IMR-90 (cell line): ENCODE results near the gene RYR3. TPM values are rescaled to one million over a fixed set of nuclear protein-coding genes. Genes with fewer than 3 reads are reported as not detected.

ENCODE experiments used
- ATAC-seq: fragments of 200-7000 bp; cut with Tn5 transposase; 2 replicates; pipeline ENCODE4 v1.9.1; 2020; ENCODE audit warnings: low read depth, mild to moderate bottlenecking, moderate library complexity
- BruUV-seq: library from RNA; stranded (reverse); fragments of 400-500 nt; replicated peaks from 2 replicates; lab custom pipeline; 2021; lab: Mats Ljungman, UMichigan
- CTCF ChIA-PET: fragments of 300-600 bp; formaldehyde crosslinking; extraction: SDS; loops from one replicate; lab custom pipeline; 2021; ENCODE audit warnings: antibody characterized with exemption; lab: Yijun Ruan, JAX
- POLR2A ChIA-PET: fragments of 300-600 bp; sonication (Branson Sonifier 250); formaldehyde crosslinking; loops from one replicate; lab custom pipeline; 2022; ENCODE audit warnings: antibody characterized with exemption; ENCODE audit not compliant: unreplicated experiment; lab: Charles Lee
- DNase-seq: peaks from one replicate; pipeline ENCODE4 v3.0.0; 2013
- H2AFZ ChIP-seq: replicated peaks from 2 replicates; pipeline ENCODE3; 2013; ENCODE audit warnings: low read length, mild to moderate bottlenecking; ENCODE audit not compliant: poor library complexity
- H2AK5ac ChIP-seq: 2 replicates; pipeline ENCODE4 v1.6.1; 2013; ENCODE audit warnings: low read depth, low read length, inconsistent platforms
- H2AK9ac ChIP-seq: replicated peaks from 2 replicates; pipeline ENCODE3; 2013; ENCODE audit warnings: mild to moderate bottlenecking, low read depth, low read length, moderate library complexity; ENCODE audit not compliant: poor library complexity
- H2BK120ac ChIP-seq: 2 replicates; pipeline ENCODE4 v1.6.1; 2013; ENCODE audit warnings: low read depth, low read length, inconsistent platforms
- H2BK15ac ChIP-seq: 3 replicates; pipeline ENCODE4 v1.6.1; 2013; ENCODE audit warnings: low read depth, low read length, inconsistent platforms
- H2BK20ac ChIP-seq: 2 replicates; pipeline ENCODE4 v1.6.1; 2013; ENCODE audit warnings: low read depth, mild to moderate bottlenecking, inconsistent platforms, low read length, moderate library complexity
- H2BK5ac ChIP-seq: 2 replicates; pipeline ENCODE4 v1.6.1; 2013; ENCODE audit warnings: mild to moderate bottlenecking, low read depth, low read length, inconsistent platforms; ENCODE audit not compliant: poor library complexity, severe bottlenecking
- H3K14ac ChIP-seq: replicated peaks from 2 replicates; pipeline ENCODE4 v1.6.1; 2013; ENCODE audit warnings: low read depth, low read length, inconsistent platforms
- H3K18ac ChIP-seq: 2 replicates; pipeline ENCODE4 v1.6.1; 2013; ENCODE audit warnings: low read depth, low read length, control low read depth
- H3K23ac ChIP-seq: 2 replicates; pipeline ENCODE4 v1.6.1; 2013; ENCODE audit warnings: low read depth, low read length, inconsistent platforms
- H3K27ac ChIP-seq: 2 replicates; pipeline ENCODE4 v1.5.1; 2013; ENCODE audit warnings: mild to moderate bottlenecking, control low read depth, low read length; ENCODE audit not compliant: insufficient read depth
- H3K27me3 ChIP-seq: 2 replicates; pipeline ENCODE4 v1.6.1; 2013; ENCODE audit warnings: low read length; ENCODE audit not compliant: control insufficient read depth, insufficient read depth
- H3K36me3 ChIP-seq: 2 replicates; pipeline ENCODE4 v1.6.1; 2013; ENCODE audit warnings: low read length, mixed read lengths; ENCODE audit not compliant: control insufficient read depth, insufficient read depth
- H3K4ac ChIP-seq: 2 replicates; pipeline ENCODE4 v1.6.1; 2013; ENCODE audit warnings: low read depth, low read length, inconsistent platforms
- H3K4me1 ChIP-seq: 2 replicates; pipeline ENCODE4 v1.6.1; 2013; ENCODE audit warnings: low read length, mixed read lengths; ENCODE audit not compliant: control insufficient read depth, insufficient read depth
- H3K4me2 ChIP-seq: 2 replicates; pipeline ENCODE4 v1.6.1; 2013; ENCODE audit warnings: low read depth, mild to moderate bottlenecking, control low read depth, low read length, moderate library complexity
- H3K4me3 ChIP-seq: 2 replicates; pipeline ENCODE4 v1.5.1; 2013; ENCODE audit warnings: low read depth, mild to moderate bottlenecking, control low read depth, low read length, moderate library complexity; ENCODE audit not compliant: insufficient read depth
- H3K56ac ChIP-seq: 2 replicates; pipeline ENCODE4 v1.6.1; 2013; ENCODE audit warnings: low read length, inconsistent platforms; ENCODE audit not compliant: insufficient read depth; ENCODE audit errors: extremely low read depth
- H3K79me1 ChIP-seq, 2 experiments: 2 replicates each; pipeline ENCODE4 v1.6.1; 2013; ENCODE audit warnings: low read length in 2 of 2, inconsistent platforms in 1 of 2, low read depth in 1 of 2
- H3K9ac ChIP-seq: 2 replicates; pipeline ENCODE4 v1.6.1; 2013; ENCODE audit warnings: low read depth, low read length, control low read depth
- H3K9me1 ChIP-seq: 2 replicates; pipeline ENCODE4 v1.6.1; 2013; ENCODE audit warnings: low read length, inconsistent platforms; ENCODE audit not compliant: insufficient read depth
- H3K9me3 ChIP-seq: 2 replicates; pipeline ENCODE4 v1.6.1; 2013; ENCODE audit warnings: low read length; ENCODE audit not compliant: control insufficient read depth, insufficient read depth
- H4K20me1 ChIP-seq: 2 replicates; pipeline ENCODE4 v1.6.1; 2013; ENCODE audit warnings: low read length, inconsistent platforms; ENCODE audit not compliant: insufficient read depth
- H4K5ac ChIP-seq: 2 replicates; pipeline ENCODE4 v1.6.1; 2013; ENCODE audit warnings: mild to moderate bottlenecking, low read depth, low read length, control low read depth
- H4K8ac ChIP-seq, 2 experiments: 2 replicates each; pipeline ENCODE4 v1.6.1; 2013; ENCODE audit warnings: low read depth in 2 of 2, low read length in 2 of 2, control low read depth in 1 of 2, inconsistent platforms in 1 of 2
- H4K91ac ChIP-seq: 2 replicates; pipeline ENCODE4 v1.6.1; 2013; ENCODE audit warnings: low read depth, low read length, inconsistent platforms; ENCODE audit not compliant: insufficient read depth
- CEBPB ChIP-seq: IDR thresholded peaks from 2 replicates; pipeline ENCODE4 v1.6.1; 2012; ENCODE audit warnings: low read depth, low read length, improper control_type of control experiment
- CHD1 ChIP-seq: IDR thresholded peaks from 2 replicates; pipeline ENCODE4 v1.6.1; 2012; ENCODE audit warnings: low read depth, low read length, improper control_type of control experiment
- FOS ChIP-seq: fragments of 150-350 bp; IDR thresholded peaks from 2 replicates; pipeline ENCODE4 v1.6.1; 2016; ENCODE audit warnings: low read depth, low read length
- MXI1 ChIP-seq: IDR thresholded peaks from 2 replicates; pipeline ENCODE4 v1.6.1; 2012; ENCODE audit warnings: low read depth, mild to moderate bottlenecking, low read length, moderate library complexity, borderline replicate concordance
- RCOR1 ChIP-seq: IDR thresholded peaks from 2 replicates; pipeline ENCODE4 v1.6.1; 2012; ENCODE audit warnings: mild to moderate bottlenecking, low read length, improper control_type of control experiment; ENCODE audit not compliant: insufficient replicate concordance
- RFX5 ChIP-seq: IDR thresholded peaks from 2 replicates; pipeline ENCODE4 v1.8.0; 2012; ENCODE audit warnings: low read depth, mild to moderate bottlenecking, low read length, moderate library complexity
- WGBS, 2 experiments: methylation state at CpG; one replicate each; pipeline versions ENCODE4 v1.1.5 to v1.1.7; 2013; ENCODE audit warnings: missing lambda C conversion rate in 2 of 2; ENCODE audit not compliant: insufficient read length in 1 of 2; ENCODE audit errors: extremely low coverage in 2 of 2; 5-methylcytosine and 5-hydroxymethylcytosine counted together
- dilution Hi-C: fragments of 300-500 bp; cut with HindIII; formaldehyde crosslinking; loops from one replicate; pipeline ENCODE4 v1.14.3; 2018; ENCODE audit warnings: low sequenced_read_pairs; ENCODE audit not compliant: unreplicated experiment
- in situ Hi-C: fragments of 300-500 bp; cut with MboI; formaldehyde crosslinking; loops from 3 replicates; pipeline ENCODE4 v1.14.3; 2019; ENCODE audit warnings: low sequenced_read_pairs, inconsistent platforms, mixed read lengths
- intact Hi-C: fragments of 100-400 bp; cut with micrococcal nuclease; formaldehyde crosslinking; loops from 2 replicates; pipeline ENCODE4 v1.10.0; 2022
- polyA plus RNA-seq, 3 experiments: library from polyadenylated mRNA; depleted of rRNA; stranded (reverse); fragments of >200 nt; gene quantifications; 2 replicates each; pipeline ENCODE4 v1.2.3, GENCODE V29; 2012; ENCODE audit warnings: low replicate concordance in 1 of 3
- total RNA-seq: library from RNA; depleted of rRNA; stranded (reverse); fragments of >200 nt; gene quantifications from 2 replicates; pipeline ENCODE4 v1.2.3, GENCODE V29; 2012
- TF ChIP-seq, protein P1 (sequence below): conservative IDR thresholded peaks from 2 replicates; pipeline ENCODE4 v1.5.1; 2012; ENCODE audit warnings: mild to moderate bottlenecking, low read depth, low read length, improper control_type of control experiment
- TF ChIP-seq, protein P2 (sequence below): fragments of 150-350 bp; IDR thresholded peaks from 2 replicates; pipeline ENCODE4 v1.6.1; 2016; ENCODE audit warnings: low read depth, mild to moderate bottlenecking, low read length, moderate library complexity, borderline replicate concordance
- TF ChIP-seq, protein P3 (sequence below): fragments of 150-350 bp; IDR thresholded peaks from 2 replicates; pipeline ENCODE4 v1.6.1; 2017; ENCODE audit warnings: mild to moderate bottlenecking, antibody characterized with exemption, low read length, low read depth

Gene RYR3
- total and polyA plus RNA-seq, 2 of the 4 experiments (the other 2 are of a cell fraction): 0.18 TPM; not detected in 1

DNA sequence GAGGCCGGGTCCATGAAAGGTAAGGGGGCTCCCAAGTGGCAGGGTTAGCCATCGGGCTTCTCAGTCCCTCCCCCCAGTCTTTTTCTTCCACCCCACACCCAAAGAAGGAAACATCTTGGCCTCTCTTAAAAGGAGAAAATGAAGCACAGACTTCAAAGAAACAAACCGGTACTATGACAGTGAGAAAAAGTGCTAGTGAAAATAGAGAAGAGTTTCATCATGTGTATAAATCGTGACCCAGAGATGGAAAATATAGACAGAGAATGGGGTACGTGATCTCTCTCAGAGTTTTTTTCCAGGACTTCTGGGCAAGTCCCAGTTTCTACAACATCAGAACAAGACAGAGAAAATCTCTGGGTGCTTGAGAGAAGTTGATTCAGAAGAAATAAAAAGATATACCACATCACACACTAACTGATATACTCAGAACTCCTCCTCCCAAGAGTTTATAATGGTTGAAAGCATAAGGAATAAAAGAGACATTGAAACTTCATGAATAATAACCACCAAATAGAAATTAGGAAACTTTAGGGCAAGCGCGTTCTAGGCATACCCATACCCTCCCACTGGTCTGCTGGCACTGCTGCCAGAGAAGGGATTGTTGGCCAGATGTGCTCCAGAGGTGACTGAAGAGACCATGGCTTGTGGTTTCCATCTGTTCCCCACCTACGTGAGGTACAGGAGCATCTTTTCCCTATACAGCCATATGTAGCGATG, 338.6 kb downstream of the RYR3 start:
- intact Hi-C loops (no loop called here), in situ Hi-C loops (no loop called here), dilution Hi-C loops (no loop called here)
- no peak for DNase-seq
- no peak overlapping the region for H3K4me3 ChIP-seq
- no peak overlapping the region for H2BK15ac ChIP-seq
- H4K5ac ChIP-seq: no peak overlapping the region
- TF ChIP-seq, protein P1, sequence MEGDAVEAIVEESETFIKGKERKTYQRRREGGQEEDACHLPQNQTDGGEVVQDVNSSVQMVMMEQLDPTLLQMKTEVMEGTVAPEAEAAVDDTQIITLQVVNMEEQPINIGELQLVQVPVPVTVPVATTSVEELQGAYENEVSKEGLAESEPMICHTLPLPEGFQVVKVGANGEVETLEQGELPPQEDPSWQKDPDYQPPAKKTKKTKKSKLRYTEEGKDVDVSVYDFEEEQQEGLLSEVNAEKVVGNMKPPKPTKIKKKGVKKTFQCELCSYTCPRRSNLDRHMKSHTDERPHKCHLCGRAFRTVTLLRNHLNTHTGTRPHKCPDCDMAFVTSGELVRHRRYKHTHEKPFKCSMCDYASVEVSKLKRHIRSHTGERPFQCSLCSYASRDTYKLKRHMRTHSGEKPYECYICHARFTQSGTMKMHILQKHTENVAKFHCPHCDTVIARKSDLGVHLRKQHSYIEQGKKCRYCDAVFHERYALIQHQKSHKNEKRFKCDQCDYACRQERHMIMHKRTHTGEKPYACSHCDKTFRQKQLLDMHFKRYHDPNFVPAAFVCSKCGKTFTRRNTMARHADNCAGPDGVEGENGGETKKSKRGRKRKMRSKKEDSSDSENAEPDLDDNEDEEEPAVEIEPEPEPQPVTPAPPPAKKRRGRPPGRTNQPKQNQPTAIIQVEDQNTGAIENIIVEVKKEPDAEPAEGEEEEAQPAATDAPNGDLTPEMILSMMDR: no peak
- TF ChIP-seq CHD1 (no peak), RCOR1 (no peak), MXI1 (no peak), RFX5 (no peak), FOS (no peak), CEBPB (no peak)
- TF ChIP-seq, protein P2, sequence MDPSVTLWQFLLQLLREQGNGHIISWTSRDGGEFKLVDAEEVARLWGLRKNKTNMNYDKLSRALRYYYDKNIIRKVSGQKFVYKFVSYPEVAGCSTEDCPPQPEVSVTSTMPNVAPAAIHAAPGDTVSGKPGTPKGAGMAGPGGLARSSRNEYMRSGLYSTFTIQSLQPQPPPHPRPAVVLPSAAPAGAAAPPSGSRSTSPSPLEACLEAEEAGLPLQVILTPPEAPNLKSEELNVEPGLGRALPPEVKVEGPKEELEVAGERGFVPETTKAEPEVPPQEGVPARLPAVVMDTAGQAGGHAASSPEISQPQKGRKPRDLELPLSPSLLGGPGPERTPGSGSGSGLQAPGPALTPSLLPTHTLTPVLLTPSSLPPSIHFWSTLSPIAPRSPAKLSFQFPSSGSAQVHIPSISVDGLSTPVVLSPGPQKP: no peak
- TF ChIP-seq, protein P3, sequence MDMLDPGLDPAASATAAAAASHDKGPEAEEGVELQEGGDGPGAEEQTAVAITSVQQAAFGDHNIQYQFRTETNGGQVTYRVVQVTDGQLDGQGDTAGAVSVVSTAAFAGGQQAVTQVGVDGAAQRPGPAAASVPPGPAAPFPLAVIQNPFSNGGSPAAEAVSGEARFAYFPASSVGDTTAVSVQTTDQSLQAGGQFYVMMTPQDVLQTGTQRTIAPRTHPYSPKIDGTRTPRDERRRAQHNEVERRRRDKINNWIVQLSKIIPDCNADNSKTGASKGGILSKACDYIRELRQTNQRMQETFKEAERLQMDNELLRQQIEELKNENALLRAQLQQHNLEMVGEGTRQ: no peak
- H3K23ac ChIP-seq: no peak overlapping the region
- no peak overlapping the region for H3K4me2 ChIP-seq
- BruUV-seq: no TSS peak
- H2AFZ ChIP-seq: no peak overlapping the region
- peaks cover 2% of the 10 kb centered on the region for H3K27me3 ChIP-seq
- no peak overlapping the region for H2BK5ac ChIP-seq
- 44% methylated on average over 1 of the region's 9 CpGs; no CpG with 5 or more reads in 1 of the 2 experiments for WGBS, 2 experiments
- H3K36me3 ChIP-seq: no peaks in the 10 kb centered on the region
- CTCF ChIA-PET: no interaction called here
- ATAC-seq: no peak
- no peak overlapping the region for H3K4ac ChIP-seq
- H3K4me1 ChIP-seq: no peaks in the 10 kb centered on the region
- POLR2A ChIA-PET: no interaction called here
- H3K9me3 ChIP-seq: no peaks in the 10 kb centered on the region
- no peak overlapping the region for H2BK20ac ChIP-seq
- H3K9me1 ChIP-seq: no peaks in the 10 kb centered on the region; the same call in 1 of the 2 replicates
- H4K91ac ChIP-seq: no peak overlapping the region
- H3K27ac ChIP-seq: no peak overlapping the region
- H2BK120ac ChIP-seq: no peak overlapping the region
- H3K9ac ChIP-seq: no peak overlapping the region
- H4K20me1 ChIP-seq: no peaks in the 10 kb centered on the region
- H3K14ac ChIP-seq: no peak overlapping the region
- H2AK5ac ChIP-seq: no peak overlapping the region
- H3K56ac ChIP-seq: no peak overlapping the region
- no peak overlapping the region for H3K18ac ChIP-seq
- no peaks in the 10 kb centered on the region for H3K79me1 ChIP-seq
- no peak overlapping the region for H4K8ac ChIP-seq
- no peak overlapping the region for H2AK9ac ChIP-seq
